K562 (cell line): ENCODE results near the gene FOXD3. TPM values are rescaled to one million over a fixed set of nuclear protein-coding genes. Genes with fewer than 3 reads are reported as not detected.
A peak's percentile ranks its signal among the peaks of the same experiment; 100 is the strongest.

Source experiments
- ATAC-seq: fragments of 200-7000 bp; cut with Tn5 transposase; 3 replicates; pipeline ENCODE4 v1.9.1; 2020; ENCODE audit warnings: moderate library complexity
- BruUV-seq: library from RNA; stranded (reverse); fragments of 400-500 nt; replicated peaks from 2 replicates; lab custom pipeline; 2021; lab: Mats Ljungman, UMichigan
- CTCF ChIA-PET: fragments of 300-600 bp; formaldehyde crosslinking; extraction: SDS; loops from one replicate; lab custom pipeline; 2021; ENCODE audit warnings: low intra/inter-chr PET ratio; lab: Yijun Ruan, JAX
- POLR2A ChIA-PET: fragments of 300-600, 350-650 bp; sonication (Branson Sonifier 250); formaldehyde crosslinking; extraction: SDS; loops from one replicate; lab custom pipeline; 2021; ENCODE audit warnings: antibody characterized with exemption, inconsistent platforms; lab: Yijun Ruan, JAX
- DNase-seq, 4 experiments: peaks; one replicate each; pipeline versions ENCODE4 v3.0.0 to v3.0.0-alpha.2; 2011 to 2018; ENCODE audit warnings: low spot score in 3 of 4, mixed read lengths in 3 of 4; ENCODE audit errors: extremely low read depth in 1 of 4
- FAIRE-seq: peaks from 2 replicates; lab custom pipeline; 2011; peaks lifted over from hg19 to GRCh38; lab: Jason Lieb, UNC
- H2AFZ ChIP-seq: 2 replicates; pipeline ENCODE4 v1.6.0; 2011; ENCODE audit warnings: low read depth, low read length, control low read depth, inconsistent platforms
- H3K27ac ChIP-seq: fragments of 200-600 bp; 3 replicates; pipeline ENCODE4 v1.8.0; 2011; ENCODE audit warnings: low read depth, mild to moderate bottlenecking, control low read depth, inconsistent platforms, low read length, moderate library complexity, mixed read lengths; ENCODE audit errors: extremely low read depth
- H3K27me3 ChIP-seq, 2 experiments: fragments of 300-600 bp in 1 of 2; 2 replicates in 1 of 2; 3 replicates in 1 of 2; pipeline versions ENCODE4 v1.6.0 to v1.8.0; 2011; ENCODE audit warnings: inconsistent platforms in 2 of 2, low read length in 2 of 2, mild to moderate bottlenecking in 1 of 2, mixed read lengths in 1 of 2, moderate library complexity in 1 of 2; ENCODE audit not compliant: control insufficient read depth in 2 of 2, insufficient read depth in 2 of 2
- H3K36me3 ChIP-seq: fragments of 300-600 bp; 3 replicates; pipeline ENCODE4 v1.8.0; 2011; ENCODE audit warnings: mild to moderate bottlenecking, low read length, inconsistent platforms; ENCODE audit not compliant: control insufficient read depth, insufficient read depth
- H3K4me1 ChIP-seq, 2 experiments: fragments of 200-600 bp in 1 of 2; replicated peaks in 1 of 2; 2 replicates in 1 of 2; 3 replicates in 1 of 2; pipeline versions ENCODE4 v1.5.1 to v1.8.0; 2011; ENCODE audit warnings: inconsistent platforms in 2 of 2, low read length in 2 of 2, mild to moderate bottlenecking in 1 of 2, mixed read lengths in 1 of 2, moderate library complexity in 1 of 2; ENCODE audit not compliant: control insufficient read depth in 2 of 2, insufficient read depth in 2 of 2
- H3K4me2 ChIP-seq: 2 replicates; pipeline ENCODE4 v1.6.1; 2011; ENCODE audit warnings: low read length, control low read depth, inconsistent platforms, mixed read lengths; ENCODE audit not compliant: insufficient read depth
- H3K4me3 ChIP-seq: fragments of 200-600 bp; sonication (generic), shearing (Covaris generic); 2 replicates; pipeline ENCODE4 v1.5.1; 2016; ENCODE audit warnings: control low read depth, inconsistent platforms
- H3K79me2 ChIP-seq: fragments of 200-600 bp; 3 replicates; pipeline ENCODE4 v1.8.0; 2011; ENCODE audit warnings: low read length, inconsistent platforms; ENCODE audit not compliant: control insufficient read depth, insufficient read depth
- H3K9ac ChIP-seq, 2 experiments: 2 replicates each; pipeline versions ENCODE4 v1.6.0 to v1.6.1; 2011; ENCODE audit warnings: low read depth in 2 of 2, low read length in 2 of 2, control low read depth in 1 of 2, inconsistent platforms in 1 of 2, mild to moderate bottlenecking in 1 of 2, mixed read lengths in 1 of 2; ENCODE audit not compliant: insufficient read depth in 1 of 2
- H3K9me1 ChIP-seq: one replicate; pipeline ENCODE4 v1.6.0; 2011; ENCODE audit warnings: inconsistent platforms, mild to moderate bottlenecking, low read length, moderate library complexity; ENCODE audit not compliant: control insufficient read depth, insufficient read depth
- H3K9me3 ChIP-seq: replicated peaks from 2 replicates; pipeline ENCODE4 v1.5.1; 2011; ENCODE audit warnings: low read depth, low read length, inconsistent platforms; ENCODE audit not compliant: control insufficient read depth, insufficient read depth
- H4K20me1 ChIP-seq: replicated peaks from 2 replicates; pipeline ENCODE4 v1.6.1; 2011; ENCODE audit warnings: low read length, inconsistent platforms, mixed read lengths; ENCODE audit not compliant: control insufficient read depth, insufficient read depth
- C11orf30 ChIP-seq: fragments of 450-650 bp; IDR thresholded peaks from 2 replicates; pipeline ENCODE4 v1.6.1; 2016; ENCODE audit warnings: low read depth, mild to moderate bottlenecking
- DDX20 ChIP-seq: fragments of 450-650 bp; IDR thresholded peaks from 2 replicates; pipeline ENCODE4 v1.6.1; 2016; ENCODE audit warnings: missing genetic modification characterization, low read depth, mild to moderate bottlenecking, missing compliant biosample characterization, moderate library complexity
- LCOR ChIP-seq: sonication (generic); formaldehyde crosslinking; IDR thresholded peaks from 2 replicates; pipeline ENCODE4 v1.8.0; 2022; ENCODE audit warnings: mild to moderate bottlenecking, missing genetic modification reagents
- MAFF ChIP-seq: IDR thresholded peaks from 2 replicates; pipeline ENCODE4 v1.6.1; 2012; ENCODE audit warnings: low read length, improper control_type of control experiment
- MAFG ChIP-seq: fragments of 450-650 bp; conservative IDR thresholded peaks from 2 replicates; pipeline ENCODE4 v1.6.1; 2016; ENCODE audit warnings: missing genetic modification characterization, missing compliant biosample characterization
- NFIC ChIP-seq: fragments of 450-650 bp; IDR thresholded peaks from 2 replicates; pipeline ENCODE4 v1.6.1; 2017; ENCODE audit warnings: mild to moderate bottlenecking, inconsistent platforms
- TAF15 ChIP-seq: fragments of 200-400 bp; formaldehyde crosslinking; IDR thresholded peaks from 2 replicates; pipeline ENCODE4 v1.6.1; 2017; ENCODE audit warnings: mild to moderate bottlenecking, low read depth, low read length, moderate library complexity
- TEAD1 ChIP-seq, 2 experiments: fragments of 450-650 bp in 1 of 2; sonication (generic) in 1 of 2; formaldehyde crosslinking; IDR thresholded peaks; 2 replicates each; pipeline versions ENCODE4 v1.4.0 to v1.8.0; 2020 to 2022; ENCODE audit warnings: mild to moderate bottlenecking in 2 of 2, missing genetic modification reagents in 1 of 2
- ZNF316 ChIP-seq: fragments of 450-650 bp; IDR thresholded peaks from 2 replicates; pipeline ENCODE4 v1.6.1; 2016
- WGBS: fragments of 100-300 bp; shearing (Covaris generic); methylation state at CpG from one replicate; pipeline ENCODE4 v1.1.6; 2016; ENCODE audit warnings: low coverage, mixed read lengths; ENCODE audit not compliant: insufficient coverage; ENCODE audit errors: missing lambda C conversion rate; 5-methylcytosine and 5-hydroxymethylcytosine counted together
- in situ Hi-C: fragments of 300-500 bp; cut with MboI; formaldehyde crosslinking; loops from 4 replicates; pipeline ENCODE4 v1.15.0; 2018; ENCODE audit warnings: inconsistent platforms, mixed read lengths
- intact Hi-C: fragments of 100-400 bp; cut with micrococcal nuclease; formaldehyde crosslinking; loops from 2 replicates; pipeline ENCODE4 v1.14.2; 2022
- polyA plus RNA-seq, 8 experiments: library from polyadenylated mRNA; depleted of rRNA in 4 of 8; stranded (reverse) in 5 of 8; unstranded in 3 of 8; fragments of >200 nt; fragmentation: Nextera tagmentation in 2 of 8; fragmentation: Illumina TruSeq in 1 of 8; extraction: Ambion mirVana in 2 of 8; extraction: Trizol in 1 of 8; gene quantifications; 2 replicates each; pipeline versions ENCODE4 v1.2.1 to v1.2.3, GENCODE V29; 2011 to 2014; ENCODE audit warnings: inconsistent platforms in 1 of 8, missing spikeins in 1 of 8
- total RNA-seq, 7 experiments: library from RNA; depleted of rRNA in 6 of 7; stranded (reverse); fragments of >200 nt in 6 of 7; fragmentation: Illumina TruSeq in 2 of 7; extraction: Trizol in 2 of 7; gene quantifications; 2 replicates each; pipeline versions ENCODE4 v1.2.1 to v1.2.3, GENCODE V29; 2011 to 2021; ENCODE audit warnings: low replicate concordance in 1 of 7
- TF ChIP-seq, protein P1 (sequence below): sonication (generic); formaldehyde crosslinking; IDR thresholded peaks from 2 replicates; pipeline ENCODE4 v1.4.0; 2020; ENCODE audit warnings: mild to moderate bottlenecking, missing genetic modification reagents
- TF ChIP-seq, protein P2 (sequence below): sonication (generic); formaldehyde crosslinking; IDR thresholded peaks from 2 replicates; pipeline ENCODE4 v1.8.1; 2023; ENCODE audit warnings: mild to moderate bottlenecking, missing genetic modification reagents, moderate library complexity
- TF ChIP-seq, protein P3 (sequence below): sonication (generic); formaldehyde crosslinking; IDR thresholded peaks from 2 replicates; pipeline ENCODE4 v1.8.1; 2022; ENCODE audit warnings: missing genetic modification reagents

FOXD3 gene
- total and polyA plus RNA-seq, 9 of the 15 experiments (the other 6 are each of a cell fraction or from before 2014, with no cell fraction given) = 0.06 to 0.45 (median 0.10) TPM; not detected in 2

DNA sequence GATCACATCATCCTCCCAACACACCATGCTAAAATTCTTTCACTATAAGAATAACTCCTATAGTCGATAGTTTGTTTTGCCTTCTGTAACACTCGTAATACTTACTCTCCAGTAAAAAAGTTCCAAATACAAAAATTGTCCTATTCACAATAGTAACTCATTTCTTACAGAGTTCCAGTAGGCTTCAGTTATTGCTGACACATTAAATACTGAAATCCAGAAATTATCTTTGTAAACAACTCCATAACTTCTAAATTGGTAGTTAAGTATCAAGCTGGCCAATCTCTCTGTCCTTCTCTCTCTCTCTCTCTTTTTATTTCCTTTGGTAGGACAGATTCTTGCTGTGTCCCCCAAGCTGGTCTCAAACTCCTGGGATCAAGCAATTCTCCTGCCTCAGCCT is 49.6 kb upstream of the FOXD3 start:
- H4K20me1 ChIP-seq = no peaks in the 10 kb centered on the region
- WGBS = 0% methylated on average over 2 of the region's 2 CpGs
- ATAC-seq = no peak
- POLR2A ChIA-PET = no interaction called here
- no peak overlapping the region for H3K4me2 ChIP-seq
- no peak for DNase-seq
- no peaks in the 10 kb centered on the region for H3K9me1 ChIP-seq
- no TSS peak for BruUV-seq
- no peak overlapping the region for H2AFZ ChIP-seq
- intact Hi-C loops = no loop called here
- peaks cover 3% of the 10 kb centered on the region in 2 experiments; a peak in 3 of 5 replicates for H3K27me3 ChIP-seq
- no peak for FAIRE-seq
- in situ Hi-C loops = no loop called here
- no peak overlapping the region for H3K4me3 ChIP-seq
- H3K79me2 ChIP-seq = no peaks in the 10 kb centered on the region
- no peak overlapping the region for H3K9ac ChIP-seq
- H3K36me3 ChIP-seq = no peaks in the 10 kb centered on the region
- H3K27ac ChIP-seq = no peak overlapping the region
- TF ChIP-seq C11orf30 (peak; percentile 49; the same call in 1 of the 2 replicates), TAF15 (no peak), ZNF316 (peak; percentile 78), MAFG (0 out of 2 replicates have a peak, but pooled peaks have one; percentile 45), MAFF (peak; percentile 32; the same call in 1 of the 2 replicates)
- H3K9me3 ChIP-seq = no peaks in the 10 kb centered on the region
- H3K4me1 ChIP-seq = no peaks in the 10 kb centered on the region
- CTCF ChIA-PET = no interaction called here

DNA sequence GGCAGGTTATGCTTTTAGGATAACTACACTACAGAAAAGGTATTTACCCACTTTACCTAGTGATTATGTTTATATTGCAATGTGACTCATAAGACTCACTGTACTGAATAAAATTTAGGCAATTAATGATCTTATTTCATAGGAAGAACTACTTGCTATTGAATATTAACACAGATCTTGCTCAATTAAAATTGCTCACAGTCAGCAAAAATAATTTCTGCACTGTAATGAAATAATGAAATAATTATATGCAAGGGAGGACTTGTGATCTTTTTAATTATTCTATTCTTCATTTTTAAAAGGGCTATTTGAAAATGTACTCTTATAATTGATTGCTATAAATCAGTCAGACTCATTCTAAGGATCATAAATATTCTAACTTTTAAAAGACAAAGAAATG is 48.0 kb upstream of the FOXD3 start:
- H3K4me3 ChIP-seq = no peak overlapping the region
- H3K27me3 ChIP-seq = peaks cover 3% of the 10 kb centered on the region in 2 experiments; a peak in 3 of 5 replicates
- ChIA-PET POLR2A (no interaction called here), CTCF (no interaction called here)
- DNase-seq (no peak), FAIRE-seq (no peak), ATAC-seq (no peak)
- intact Hi-C loops = no loop called here
- H2AFZ ChIP-seq = no peak overlapping the region
- no peaks in the 10 kb centered on the region for H3K9me3 ChIP-seq
- no peak overlapping the region for H3K4me2 ChIP-seq
- no TSS peak for BruUV-seq
- in situ Hi-C loops = no loop called here
- no peaks in the 10 kb centered on the region for H3K9me1 ChIP-seq
- H4K20me1 ChIP-seq = no peaks in the 10 kb centered on the region
- no peaks in the 10 kb centered on the region for H3K4me1 ChIP-seq
- no peak overlapping the region for H3K9ac ChIP-seq
- no peaks in the 10 kb centered on the region for H3K36me3 ChIP-seq
- no peaks in the 10 kb centered on the region for H3K79me2 ChIP-seq
- H3K27ac ChIP-seq = no peak overlapping the region
- TF ChIP-seq NFIC = no peak
- TF ChIP-seq, protein P1, sequence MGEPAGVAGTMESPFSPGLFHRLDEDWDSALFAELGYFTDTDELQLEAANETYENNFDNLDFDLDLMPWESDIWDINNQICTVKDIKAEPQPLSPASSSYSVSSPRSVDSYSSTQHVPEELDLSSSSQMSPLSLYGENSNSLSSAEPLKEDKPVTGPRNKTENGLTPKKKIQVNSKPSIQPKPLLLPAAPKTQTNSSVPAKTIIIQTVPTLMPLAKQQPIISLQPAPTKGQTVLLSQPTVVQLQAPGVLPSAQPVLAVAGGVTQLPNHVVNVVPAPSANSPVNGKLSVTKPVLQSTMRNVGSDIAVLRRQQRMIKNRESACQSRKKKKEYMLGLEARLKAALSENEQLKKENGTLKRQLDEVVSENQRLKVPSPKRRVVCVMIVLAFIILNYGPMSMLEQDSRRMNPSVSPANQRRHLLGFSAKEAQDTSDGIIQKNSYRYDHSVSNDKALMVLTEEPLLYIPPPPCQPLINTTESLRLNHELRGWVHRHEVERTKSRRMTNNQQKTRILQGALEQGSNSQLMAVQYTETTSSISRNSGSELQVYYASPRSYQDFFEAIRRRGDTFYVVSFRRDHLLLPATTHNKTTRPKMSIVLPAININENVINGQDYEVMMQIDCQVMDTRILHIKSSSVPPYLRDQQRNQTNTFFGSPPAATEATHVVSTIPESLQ (CRISPR knock-in tag) = no peak
- no peak for TF ChIP-seq LCOR (CRISPR knock-in tag)
- TF ChIP-seq TEAD1 (CRISPR knock-in tag; IDR thresholded peaks at IDR 0.05) = no peak
- TF ChIP-seq, protein P2, sequence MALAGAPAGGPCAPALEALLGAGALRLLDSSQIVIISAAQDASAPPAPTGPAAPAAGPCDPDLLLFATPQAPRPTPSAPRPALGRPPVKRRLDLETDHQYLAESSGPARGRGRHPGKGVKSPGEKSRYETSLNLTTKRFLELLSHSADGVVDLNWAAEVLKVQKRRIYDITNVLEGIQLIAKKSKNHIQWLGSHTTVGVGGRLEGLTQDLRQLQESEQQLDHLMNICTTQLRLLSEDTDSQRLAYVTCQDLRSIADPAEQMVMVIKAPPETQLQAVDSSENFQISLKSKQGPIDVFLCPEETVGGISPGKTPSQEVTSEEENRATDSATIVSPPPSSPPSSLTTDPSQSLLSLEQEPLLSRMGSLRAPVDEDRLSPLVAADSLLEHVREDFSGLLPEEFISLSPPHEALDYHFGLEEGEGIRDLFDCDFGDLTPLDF (CRISPR knock-in tag) = no peak
- TF ChIP-seq, protein P3, sequence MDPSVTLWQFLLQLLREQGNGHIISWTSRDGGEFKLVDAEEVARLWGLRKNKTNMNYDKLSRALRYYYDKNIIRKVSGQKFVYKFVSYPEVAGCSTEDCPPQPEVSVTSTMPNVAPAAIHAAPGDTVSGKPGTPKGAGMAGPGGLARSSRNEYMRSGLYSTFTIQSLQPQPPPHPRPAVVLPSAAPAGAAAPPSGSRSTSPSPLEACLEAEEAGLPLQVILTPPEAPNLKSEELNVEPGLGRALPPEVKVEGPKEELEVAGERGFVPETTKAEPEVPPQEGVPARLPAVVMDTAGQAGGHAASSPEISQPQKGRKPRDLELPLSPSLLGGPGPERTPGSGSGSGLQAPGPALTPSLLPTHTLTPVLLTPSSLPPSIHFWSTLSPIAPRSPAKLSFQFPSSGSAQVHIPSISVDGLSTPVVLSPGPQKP (CRISPR knock-in tag) = no peak
- peak; percentile 83 for TF ChIP-seq ZNF316
- TF ChIP-seq DDX20 (tag) = no peak
